Measurements from ENCODE around the gene COX10.
"Not testable (repeated sequence)": the region's sequence is repeated elsewhere in the genome, so short reads cannot be mapped to it uniquely, and the experiment has no call there.

DNA sequence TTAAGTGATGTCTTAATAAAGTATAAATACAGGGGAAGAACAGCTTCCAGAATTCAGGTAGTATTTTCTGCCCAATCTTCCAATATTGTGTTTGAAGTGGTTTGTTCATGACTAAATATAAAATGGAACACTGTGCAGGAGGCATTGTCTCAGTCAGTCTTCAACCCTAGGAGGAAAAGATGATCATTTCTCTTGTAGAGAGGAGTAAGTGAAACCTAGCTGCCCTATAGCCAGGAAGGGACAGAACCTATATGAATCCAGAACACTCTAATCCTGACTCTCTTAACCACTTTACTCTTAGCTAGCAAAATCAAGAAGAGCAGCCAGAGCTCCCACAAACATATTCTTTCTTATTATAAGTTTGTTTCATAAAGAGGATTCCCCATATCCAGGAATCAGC lies 122.2 kb downstream of the COX10 start:
- not testable (repeated sequence) for TF ChIP-seq EZH2 (IDR thresholded peaks at IDR 0.05); FOXP2 (optimal IDR thresholded peaks at IDR 0.05; ENCODE audit: control extremely low read depth, extremely low read length, insufficient read depth); POLR2AphosphoS5 (IDR thresholded peaks at IDR 0.05; ENCODE audit: borderline replicate concordance, low read depth, low read length)

All from SK-N-MC (cell line).